NK-92 (cell line): Measurements from ENCODE around the gene RAVER2.
"Not testable (repeated sequence)": the region's sequence is repeated elsewhere in the genome, so short reads cannot be mapped to it uniquely, and the experiment has no call there.

ENCODE experiments used
- DNase-seq: peaks from one replicate; lab custom pipeline; 2025; ENCODE audit not compliant: unreplicated experiment; lab: John Stamatoyannopoulos, UW

The RAVER2 gene, protein sequence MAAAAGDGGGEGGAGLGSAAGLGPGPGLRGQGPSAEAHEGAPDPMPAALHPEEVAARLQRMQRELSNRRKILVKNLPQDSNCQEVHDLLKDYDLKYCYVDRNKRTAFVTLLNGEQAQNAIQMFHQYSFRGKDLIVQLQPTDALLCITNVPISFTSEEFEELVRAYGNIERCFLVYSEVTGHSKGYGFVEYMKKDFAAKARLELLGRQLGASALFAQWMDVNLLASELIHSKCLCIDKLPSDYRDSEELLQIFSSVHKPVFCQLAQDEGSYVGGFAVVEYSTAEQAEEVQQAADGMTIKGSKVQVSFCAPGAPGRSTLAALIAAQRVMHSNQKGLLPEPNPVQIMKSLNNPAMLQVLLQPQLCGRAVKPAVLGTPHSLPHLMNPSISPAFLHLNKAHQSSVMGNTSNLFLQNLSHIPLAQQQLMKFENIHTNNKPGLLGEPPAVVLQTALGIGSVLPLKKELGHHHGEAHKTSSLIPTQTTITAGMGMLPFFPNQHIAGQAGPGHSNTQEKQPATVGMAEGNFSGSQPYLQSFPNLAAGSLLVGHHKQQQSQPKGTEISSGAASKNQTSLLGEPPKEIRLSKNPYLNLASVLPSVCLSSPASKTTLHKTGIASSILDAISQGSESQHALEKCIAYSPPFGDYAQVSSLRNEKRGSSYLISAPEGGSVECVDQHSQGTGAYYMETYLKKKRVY

GRCh38 chr1:64744492-64745180, at the start of gene RAVER2:
TSS of gene RAVER2 (plus strand) at chr1:64745075. CDS start at chr1:64745173, 98 bp downstream.
- DNase-seq, result no peak

- no peak for DNase-seq
Observed at GRCh38 chr1:64696879-64697278, 48.0 kb upstream of the RAVER2 start.

DNA sequence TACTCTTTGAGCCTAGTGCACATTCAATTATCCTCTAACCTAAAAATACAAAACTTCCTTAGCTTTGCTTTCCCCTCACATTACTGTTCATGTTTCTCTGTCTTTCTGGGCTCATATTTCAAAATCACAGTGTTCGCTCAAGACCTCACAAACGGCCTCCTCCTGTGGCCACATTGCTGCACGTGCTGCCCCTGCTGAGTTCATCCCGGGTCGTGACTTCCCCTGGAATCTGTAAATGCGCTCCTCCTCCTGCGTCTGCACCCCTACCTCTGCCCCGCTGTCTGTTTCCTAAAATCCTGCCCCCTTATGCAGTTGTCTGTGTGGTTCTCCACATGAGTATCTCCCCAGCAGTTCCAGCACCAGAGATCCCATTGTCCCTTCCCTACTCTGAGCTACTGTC, 45.5 kb upstream of the RAVER2 start:
- DNase-seq, result no peak

GRCh38 chr1:64701071-64701470, 43.8 kb upstream of the RAVER2 start:
- DNase-seq, result no peak

- no peak for DNase-seq
Observed at GRCh38 chr1:64701886-64702285, 43.0 kb upstream of the RAVER2 start.

- not testable (repeated sequence) for DNase-seq
Observed at GRCh38 chr1:64702670-64703069, 42.2 kb upstream of the RAVER2 start.

- DNase-seq, result no peak
Observed at GRCh38 chr1:64703600-64703999, 41.3 kb upstream of the RAVER2 start.

DNA sequence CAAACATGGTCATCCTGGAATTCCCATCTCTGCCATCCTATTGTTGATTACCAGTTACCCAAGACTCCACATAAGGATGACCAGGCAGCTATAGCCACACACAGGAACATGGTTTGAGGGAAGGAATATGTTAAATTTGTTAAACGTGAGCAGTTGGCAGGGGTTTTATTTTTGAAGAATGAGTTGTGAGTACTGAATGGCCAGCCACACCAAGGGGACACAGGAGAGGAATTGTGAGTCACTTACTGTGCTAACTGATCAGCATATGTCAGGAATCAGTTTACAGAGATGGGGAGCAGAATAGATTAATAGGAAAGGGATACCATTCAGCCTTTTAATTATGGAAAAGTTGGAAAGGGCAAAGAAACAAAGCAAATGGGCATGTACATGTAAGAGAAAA, 39.3 kb upstream of the RAVER2 start:
- DNase-seq, result no peak

- DNase-seq, result no peak
Observed at GRCh38 chr1:64711266-64711665, 33.6 kb upstream of the RAVER2 start.

GRCh38 chr1:64712049-64712448, 32.8 kb upstream of the RAVER2 start:
- no peak for DNase-seq

DNA sequence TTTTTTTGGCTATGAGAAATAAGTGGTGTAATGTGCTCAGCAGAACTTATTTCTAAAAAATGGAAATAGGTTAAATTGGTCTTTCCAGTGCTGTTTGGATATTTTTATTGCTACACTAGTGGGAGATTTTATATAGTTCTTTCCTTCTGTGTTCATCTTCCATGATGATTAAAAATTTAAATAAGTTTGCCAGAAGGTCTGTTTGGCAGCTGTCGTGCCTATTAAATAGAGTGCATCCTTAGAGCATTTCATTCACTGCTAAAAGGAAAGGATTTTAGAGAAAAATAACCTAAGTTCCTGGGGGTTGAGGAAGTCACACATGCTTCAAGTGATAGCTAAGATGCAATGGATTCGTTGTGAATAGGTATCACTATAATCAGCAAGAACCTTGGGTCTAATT, 29.7 kb upstream of the RAVER2 start:
- no peak for DNase-seq

GRCh38 chr1:64721135-64721534, 23.7 kb upstream of the RAVER2 start:
- no peak for DNase-seq

DNA sequence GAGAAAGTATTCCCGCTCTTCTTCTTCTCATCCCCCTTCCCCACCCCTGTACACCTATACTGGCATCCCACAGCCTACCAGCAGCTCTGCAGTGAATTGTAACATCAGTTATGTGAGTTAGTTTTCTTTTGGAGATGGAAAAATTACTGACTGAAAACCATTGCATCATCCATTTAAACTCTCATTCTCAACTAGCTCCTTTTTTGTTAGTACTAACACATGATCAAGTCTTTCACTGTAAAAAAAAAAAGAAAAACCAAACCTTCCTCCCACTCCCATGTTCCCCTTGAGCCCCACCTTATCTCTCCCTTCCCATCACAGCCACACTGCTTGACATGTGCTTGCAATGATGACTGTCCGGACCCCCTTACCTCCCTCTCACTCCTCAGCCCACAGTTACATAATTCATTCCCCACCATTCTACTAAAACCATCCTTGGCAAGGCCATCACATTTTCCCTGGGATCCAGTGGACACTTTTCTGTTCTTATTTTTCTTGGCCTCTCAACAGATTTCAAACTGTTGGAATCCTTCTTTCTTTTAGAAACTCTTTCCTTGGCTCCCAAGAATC, 23.2 kb upstream of the RAVER2 start:
- no peak for DNase-seq

- no peak for DNase-seq
Observed at GRCh38 chr1:64727861-64728260, 17.0 kb upstream of the RAVER2 start.

GRCh38 chr1:64733581-64734286, 11.1 kb upstream of the RAVER2 start:
- no peak for DNase-seq

GRCh38 chr1:64734287-64734652, 10.6 kb upstream of the RAVER2 start:
- DNase-seq, result no peak

GRCh38 chr1:64740687-64741086, 4.2 kb upstream of the RAVER2 start:
- DNase-seq, result not testable (repeated sequence)

GRCh38 chr1:64743954-64744491, 852 bp upstream of the RAVER2 start:
- DNase-seq, result no peak

DNA sequence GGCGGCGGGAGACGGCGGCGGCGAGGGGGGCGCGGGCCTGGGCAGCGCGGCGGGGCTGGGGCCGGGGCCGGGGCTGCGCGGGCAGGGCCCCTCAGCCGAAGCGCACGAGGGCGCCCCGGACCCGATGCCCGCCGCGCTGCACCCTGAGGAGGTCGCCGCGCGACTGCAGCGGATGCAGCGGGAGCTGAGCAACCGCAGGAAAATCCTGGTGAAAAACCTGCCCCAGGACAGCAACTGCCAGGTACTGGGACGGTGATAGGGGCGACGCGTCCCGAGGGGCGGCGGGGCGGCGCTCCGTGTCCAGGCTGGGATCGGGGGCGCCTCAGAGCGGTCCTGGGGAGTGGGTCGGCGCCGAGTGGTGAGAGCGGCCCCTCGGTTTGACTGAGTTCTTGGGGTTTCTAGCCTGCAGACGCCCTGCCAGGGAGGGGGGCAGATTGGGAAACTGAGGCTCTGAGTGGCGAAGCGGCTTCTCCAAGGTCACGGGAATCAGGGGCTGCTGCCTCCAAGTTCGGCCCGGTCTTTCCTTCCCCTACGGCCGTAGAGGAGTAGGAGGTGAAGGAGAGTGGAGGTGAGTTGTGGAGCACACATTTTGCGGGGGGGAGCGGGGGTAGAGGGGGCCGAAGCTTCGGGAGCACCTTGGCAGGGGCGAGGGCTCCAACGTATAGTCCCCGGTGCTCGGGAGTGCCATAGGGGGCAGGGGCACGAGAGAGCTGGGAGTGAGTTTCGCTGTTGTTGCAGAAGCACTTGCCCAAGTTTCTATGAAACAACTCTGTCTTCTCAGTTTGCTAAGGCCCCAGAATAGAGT, 508 bp downstream of the RAVER2 start:
- no peak for DNase-seq
